Endodermal cell (in vitro differentiated cells): ENCODE data around the gene FOXK2. TPM values are rescaled to one million over a fixed set of nuclear protein-coding genes. Genes with fewer than 3 reads are reported as not detected.
A peak's percentile ranks its signal among the peaks of the same experiment; 100 is the strongest.
"Not testable (repeated sequence)": the region's sequence is repeated elsewhere in the genome, so short reads cannot be mapped to it uniquely, and the experiment has no call there.

Experiments
- DNase-seq: peaks from one replicate; pipeline ENCODE4 v3.0.0-alpha.2; 2017
- H3K27ac ChIP-seq: 2 replicates; pipeline ENCODE4 v1.5.1; 2013; ENCODE audit warnings: mild to moderate bottlenecking, low read depth, low read length, moderate library complexity
- H3K27me3 ChIP-seq: 2 replicates; pipeline ENCODE4 v1.6.1; 2013; ENCODE audit warnings: mild to moderate bottlenecking, low read length, moderate library complexity; ENCODE audit not compliant: insufficient read depth, control insufficient read depth, poor library complexity, severe bottlenecking
- H3K36me3 ChIP-seq: 2 replicates; pipeline ENCODE4 v1.7.0; 2013; ENCODE audit warnings: mild to moderate bottlenecking, low read length, moderate library complexity; ENCODE audit not compliant: control insufficient read depth, insufficient read depth
- H3K4me1 ChIP-seq: one replicate; pipeline ENCODE4 v1.7.0; 2013; ENCODE audit warnings: low read length; ENCODE audit not compliant: control insufficient read depth, insufficient read depth
- H3K4me3 ChIP-seq: 2 replicates; pipeline ENCODE4 v1.5.1; 2013; ENCODE audit warnings: mild to moderate bottlenecking, low read length, moderate library complexity
- H3K9ac ChIP-seq: 2 replicates; pipeline ENCODE4 v1.6.1; 2013; ENCODE audit warnings: mild to moderate bottlenecking, low read length, moderate library complexity; ENCODE audit not compliant: poor library complexity, severe bottlenecking; ENCODE audit errors: extremely low read depth
- H3K9me3 ChIP-seq: 2 replicates; pipeline ENCODE4 v1.6.1; 2013; ENCODE audit warnings: mild to moderate bottlenecking, low read length, moderate library complexity; ENCODE audit not compliant: control insufficient read depth
- H3K27ac Mint-ChIP-seq: 2 replicates; pipeline ENCODE4 v1.8.0; 2020; ENCODE audit warnings: mixed read lengths
- H3K27me3 Mint-ChIP-seq: 2 replicates; pipeline ENCODE4 v1.8.0; 2021; ENCODE audit warnings: mild to moderate bottlenecking, mixed read lengths; ENCODE audit not compliant: insufficient read depth
- H3K36me3 Mint-ChIP-seq: 2 replicates; pipeline ENCODE4 v1.8.0; 2020; ENCODE audit warnings: low read depth, mixed read lengths
- H3K4me1 Mint-ChIP-seq: 2 replicates; pipeline ENCODE4 v1.8.0; 2020; ENCODE audit warnings: mixed read lengths
- H3K4me3 Mint-ChIP-seq: 2 replicates; pipeline ENCODE4 v1.8.0; 2020; ENCODE audit warnings: mild to moderate bottlenecking, moderate library complexity, mixed read lengths
- H3K9me3 Mint-ChIP-seq: 2 replicates; pipeline ENCODE4 v1.8.0; 2020; ENCODE audit warnings: mild to moderate bottlenecking, mixed read lengths
- WGBS, 2 experiments: methylation state at CpG; one replicate each; pipeline versions ENCODE4 v1.1.5 to v1.1.7; 2013; ENCODE audit warnings: missing lambda C conversion rate in 2 of 2, mixed read lengths in 1 of 2; ENCODE audit not compliant: insufficient coverage in 1 of 2, insufficient read length in 1 of 2; 5-methylcytosine and 5-hydroxymethylcytosine counted together
- total RNA-seq, 2 donors: library from RNA; stranded (reverse); fragmentation: NEBNext Ultra II Directional in 1 of 2; extraction: Animal tissue kit (Norgen Biotek cat#: 25700) in 1 of 2; gene quantifications; 2 replicates in 1 of 2; 3 replicates in 1 of 2; pipeline ENCODE4 v1.2.1, GENCODE V29; 2021
- TF ChIP-seq, protein P1 (sequence below): fragments of 200-600 bp; sonication (generic); conservative IDR thresholded peaks from 2 replicates; pipeline ENCODE4 v1.5.0; 2021; ENCODE audit warnings: antibody characterized with exemption, mild to moderate bottlenecking

FOXK2 gene
- total RNA-seq, 2 donors from 2014 or later = 67.2 to 68.1 TPM

DNA sequence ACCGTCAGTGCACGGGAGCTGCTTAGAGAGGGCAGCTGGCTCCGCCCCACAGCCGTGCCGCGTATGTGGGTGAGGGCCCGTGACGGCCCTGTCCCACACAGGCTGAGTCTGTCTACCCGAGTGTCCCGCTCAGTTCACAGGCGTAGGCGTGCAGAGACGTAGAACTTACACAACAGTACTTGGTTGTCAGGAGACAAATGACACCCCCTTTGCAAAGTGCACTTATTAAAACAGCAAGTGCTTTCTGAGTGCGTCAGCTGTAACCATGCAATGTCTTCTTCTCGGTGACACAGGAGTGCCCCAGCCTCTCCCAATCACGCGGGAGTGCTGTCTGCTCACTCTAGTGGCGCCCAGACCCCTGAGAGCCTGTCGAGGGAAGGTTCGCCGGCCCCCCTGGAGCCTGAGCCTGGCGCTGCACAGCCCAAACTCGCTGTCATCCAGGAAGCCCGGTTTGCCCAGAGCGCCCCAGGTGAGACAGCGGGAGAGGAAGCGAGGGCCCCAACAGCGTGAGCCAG is 64.2 kb downstream of the FOXK2 start:
- Histone ChIP-seq H3K36me3 (peaks cover 57% of the 10 kb centered on the region), H3K4me1 (no peaks in the 10 kb centered on the region), H3K27me3 (no peaks in the 10 kb centered on the region), H3K9me3 (no peaks in the 10 kb centered on the region), H3K27ac (no peak overlapping the region), H3K9ac (no peak overlapping the region), H3K4me3 (no peak overlapping the region)
- no peaks in the 10 kb centered on the region for H3K27me3 Mint-ChIP-seq
- TF ChIP-seq, protein P1, sequence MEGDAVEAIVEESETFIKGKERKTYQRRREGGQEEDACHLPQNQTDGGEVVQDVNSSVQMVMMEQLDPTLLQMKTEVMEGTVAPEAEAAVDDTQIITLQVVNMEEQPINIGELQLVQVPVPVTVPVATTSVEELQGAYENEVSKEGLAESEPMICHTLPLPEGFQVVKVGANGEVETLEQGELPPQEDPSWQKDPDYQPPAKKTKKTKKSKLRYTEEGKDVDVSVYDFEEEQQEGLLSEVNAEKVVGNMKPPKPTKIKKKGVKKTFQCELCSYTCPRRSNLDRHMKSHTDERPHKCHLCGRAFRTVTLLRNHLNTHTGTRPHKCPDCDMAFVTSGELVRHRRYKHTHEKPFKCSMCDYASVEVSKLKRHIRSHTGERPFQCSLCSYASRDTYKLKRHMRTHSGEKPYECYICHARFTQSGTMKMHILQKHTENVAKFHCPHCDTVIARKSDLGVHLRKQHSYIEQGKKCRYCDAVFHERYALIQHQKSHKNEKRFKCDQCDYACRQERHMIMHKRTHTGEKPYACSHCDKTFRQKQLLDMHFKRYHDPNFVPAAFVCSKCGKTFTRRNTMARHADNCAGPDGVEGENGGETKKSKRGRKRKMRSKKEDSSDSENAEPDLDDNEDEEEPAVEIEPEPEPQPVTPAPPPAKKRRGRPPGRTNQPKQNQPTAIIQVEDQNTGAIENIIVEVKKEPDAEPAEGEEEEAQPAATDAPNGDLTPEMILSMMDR = no peak
- no peak overlapping the region for H3K27ac Mint-ChIP-seq
- no peaks in the 10 kb centered on the region for H3K9me3 Mint-ChIP-seq
- H3K4me1 Mint-ChIP-seq = no peaks in the 10 kb centered on the region
- H3K4me3 Mint-ChIP-seq = no peak overlapping the region
- H3K36me3 Mint-ChIP-seq = peaks cover 62% of the 10 kb centered on the region
- peak; percentile 54 for DNase-seq
- WGBS, 2 experiments = 94 to 98% methylated on average over 26 to 28 of the region's 28 CpGs

DNA sequence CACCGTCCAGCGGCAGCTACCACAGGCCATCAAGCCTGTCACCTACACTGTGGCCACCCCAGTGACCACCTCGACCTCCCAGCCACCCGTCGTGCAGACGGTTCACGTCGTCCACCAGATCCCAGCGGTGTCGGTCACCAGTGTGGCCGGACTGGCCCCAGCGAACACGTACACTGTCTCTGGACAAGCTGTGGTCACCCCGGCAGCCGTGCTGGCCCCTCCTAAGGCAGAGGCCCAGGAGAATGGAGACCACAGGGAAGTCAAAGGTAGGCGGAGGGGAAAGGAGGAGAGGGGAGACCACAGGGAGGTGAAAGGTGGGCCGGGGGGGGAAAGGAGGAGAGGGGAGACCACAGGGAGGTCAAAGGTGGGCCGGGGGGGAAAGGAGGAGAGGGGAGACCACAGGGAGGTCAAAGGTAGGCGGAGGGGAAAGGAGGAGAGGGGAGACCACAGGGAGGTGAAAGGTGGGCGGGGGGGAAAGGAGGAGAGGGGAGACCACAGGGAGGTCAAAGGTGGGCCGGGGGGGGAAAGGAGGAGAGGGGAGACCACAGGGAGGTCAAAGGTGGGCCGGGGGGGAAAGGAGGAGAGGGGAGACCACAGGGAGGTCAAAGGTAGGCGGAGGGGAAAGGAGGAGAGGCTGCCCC is 66.5 kb downstream of the FOXK2 start:
- H3K27ac Mint-ChIP-seq, H3K4me3 ChIP-seq, H3K4me1 ChIP-seq, H3K4me3 Mint-ChIP-seq, H3K9me3 Mint-ChIP-seq, H3K27me3 Mint-ChIP-seq, H3K4me1 Mint-ChIP-seq, H3K27me3 ChIP-seq, DNase-seq, H3K9me3 ChIP-seq, H3K9ac ChIP-seq, H3K27ac ChIP-seq: not testable (repeated sequence)
- peaks cover 67% of the 10 kb centered on the region for H3K36me3 Mint-ChIP-seq
- peaks cover 62% of the 10 kb centered on the region for H3K36me3 ChIP-seq
- WGBS, 2 experiments = 96 to 97% methylated on average over 16 to 21 of the region's 23 CpGs

DNA sequence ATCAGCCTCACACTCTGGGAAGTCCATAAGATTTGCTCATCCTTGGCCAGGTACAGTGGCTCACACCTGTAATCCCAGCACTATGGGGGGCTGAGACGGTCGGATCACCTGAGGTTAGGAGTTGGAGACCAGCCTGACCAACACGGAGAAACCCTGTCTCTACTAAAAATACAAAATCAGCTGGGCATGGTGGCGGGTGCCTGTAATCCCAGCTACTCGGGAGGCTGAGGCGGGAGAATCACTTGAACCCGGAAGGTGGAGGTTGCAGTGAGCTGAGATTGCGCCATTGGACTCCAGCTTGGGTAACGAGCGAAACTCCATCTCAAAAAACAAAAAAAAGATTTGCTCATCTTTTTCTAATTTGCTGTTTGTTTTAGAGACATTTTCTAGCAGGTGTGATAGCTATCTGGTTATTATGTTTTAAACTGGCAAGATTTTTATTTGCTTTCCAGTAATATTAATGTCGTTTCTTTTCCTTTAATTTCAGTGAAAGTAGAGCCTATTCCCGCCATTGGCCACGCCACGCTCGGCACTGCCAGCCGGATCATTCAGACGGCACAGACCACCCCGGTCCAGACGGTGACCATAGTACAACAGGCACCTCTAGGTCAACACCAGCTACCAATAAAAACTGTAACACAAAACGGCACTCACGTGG is 67.2 kb downstream of the FOXK2 start:
- no peak overlapping the region for H3K9ac ChIP-seq
- H3K9me3 ChIP-seq = no peaks in the 10 kb centered on the region
- no peaks in the 10 kb centered on the region for H3K4me1 ChIP-seq
- 89 to 94% methylated on average over 21 of the region's 21 CpGs for WGBS, 2 experiments
- TF ChIP-seq, protein P1 = no peak
- no peaks in the 10 kb centered on the region for H3K27me3 ChIP-seq
- no peak overlapping the region for H3K27ac ChIP-seq
- Mint-ChIP-seq H3K4me1 (no peaks in the 10 kb centered on the region), H3K9me3 (no peaks in the 10 kb centered on the region), H3K4me3 (no peak overlapping the region), H3K36me3 (peaks cover 68% of the 10 kb centered on the region), H3K27ac (no peak overlapping the region), H3K27me3 (no peaks in the 10 kb centered on the region)
- no peak for DNase-seq
- no peak overlapping the region for H3K4me3 ChIP-seq
- H3K36me3 ChIP-seq = peaks cover 62% of the 10 kb centered on the region
